ENCODE measurements around the gene SPATA3.

SPATA3 gene

DNA sequence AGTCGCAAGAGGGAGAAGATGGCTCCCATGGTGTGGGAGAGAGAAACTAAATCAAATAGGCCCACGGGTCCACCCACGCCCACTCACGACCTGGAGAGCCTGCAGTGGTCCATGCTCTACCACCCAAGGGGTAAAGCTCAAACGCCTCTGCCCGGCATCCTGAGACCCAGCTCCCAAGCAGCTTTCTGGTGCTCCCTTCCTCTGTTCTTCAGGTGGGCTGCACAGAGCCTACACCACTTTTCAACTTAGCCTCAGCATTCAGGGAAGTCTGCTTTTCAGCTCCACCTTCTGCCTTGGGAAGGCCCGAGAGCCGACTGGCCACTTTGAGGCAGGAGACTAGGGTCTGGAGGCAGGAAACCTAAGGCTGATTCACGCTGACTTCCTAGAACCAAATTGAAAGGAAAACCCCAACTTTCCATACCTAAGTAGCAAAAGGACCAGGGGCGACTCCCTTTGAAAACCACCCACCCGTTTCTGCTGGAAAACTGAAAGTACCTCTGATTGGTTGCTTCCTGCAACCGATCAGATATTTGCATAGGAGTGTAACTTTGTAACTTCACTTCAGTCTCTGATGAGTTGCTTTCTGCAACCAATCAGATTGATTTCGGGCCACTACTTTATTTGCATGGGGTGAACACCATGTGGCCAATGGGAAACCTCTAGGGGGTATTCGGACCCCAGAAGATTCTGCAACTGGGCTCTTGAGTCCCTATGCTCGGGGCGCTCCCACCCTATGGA, 26.8 kb upstream of the SPATA3 start:
- DNase-seq = no peak

DNA sequence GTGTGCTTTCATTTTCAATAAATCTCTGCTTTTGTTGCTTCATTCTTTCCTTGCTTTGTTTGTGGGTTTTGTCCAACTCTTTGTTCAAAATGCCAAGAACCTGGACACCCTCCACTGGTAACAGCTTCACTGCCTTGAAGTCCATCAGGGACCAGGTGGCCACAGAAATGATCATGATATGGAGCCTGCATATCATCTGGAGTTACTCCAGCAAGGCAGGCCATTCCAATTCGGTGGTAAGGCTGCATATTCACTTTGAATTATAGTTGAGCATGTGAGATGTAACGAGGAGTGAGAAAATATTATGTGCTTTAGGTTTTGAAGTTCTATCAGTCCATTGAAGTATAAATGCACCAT, 26.3 kb upstream of the SPATA3 start:
- DNase-seq = no peak

GRCh38 chr2:230972046-230972445, 23.9 kb upstream of the SPATA3 start:
- DNase-seq = no peak

GRCh38 chr2:230974096-230974913, 21.6 kb upstream of the SPATA3 start:
- DNase-seq = no peak

GRCh38 chr2:230975927-230976326, 20.0 kb upstream of the SPATA3 start:
- DNase-seq = no peak

DNA sequence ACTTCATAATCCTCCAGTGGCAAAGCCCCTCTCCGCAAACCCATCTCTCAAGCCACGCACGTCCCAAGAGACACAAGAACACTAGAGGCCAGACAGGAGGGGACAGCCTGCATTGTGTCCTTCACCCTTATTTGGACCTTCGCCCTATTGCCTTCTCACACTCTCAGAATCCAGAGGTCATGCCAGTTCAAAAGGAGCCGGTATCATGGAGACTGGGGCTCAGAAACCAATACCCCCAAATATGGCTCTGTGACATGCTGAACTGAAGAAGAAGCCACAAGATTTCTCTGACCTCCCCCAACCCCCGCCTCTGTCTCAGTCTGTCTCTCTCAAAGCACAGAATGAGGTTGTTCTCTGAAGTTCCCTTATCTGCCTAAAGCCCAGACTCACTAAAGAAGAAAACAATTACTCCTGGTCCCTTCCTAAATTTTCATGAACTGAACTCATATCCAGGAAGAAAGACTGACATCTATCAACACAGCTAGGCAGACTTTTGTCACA, 19.2 kb upstream of the SPATA3 start:
- DNase-seq = no peak

- DNase-seq = no peak
Observed at GRCh38 chr2:230980468-230980867, 15.5 kb upstream of the SPATA3 start.

GRCh38 chr2:230981704-230982103, 14.2 kb upstream of the SPATA3 start:
- DNase-seq = no peak

DNA sequence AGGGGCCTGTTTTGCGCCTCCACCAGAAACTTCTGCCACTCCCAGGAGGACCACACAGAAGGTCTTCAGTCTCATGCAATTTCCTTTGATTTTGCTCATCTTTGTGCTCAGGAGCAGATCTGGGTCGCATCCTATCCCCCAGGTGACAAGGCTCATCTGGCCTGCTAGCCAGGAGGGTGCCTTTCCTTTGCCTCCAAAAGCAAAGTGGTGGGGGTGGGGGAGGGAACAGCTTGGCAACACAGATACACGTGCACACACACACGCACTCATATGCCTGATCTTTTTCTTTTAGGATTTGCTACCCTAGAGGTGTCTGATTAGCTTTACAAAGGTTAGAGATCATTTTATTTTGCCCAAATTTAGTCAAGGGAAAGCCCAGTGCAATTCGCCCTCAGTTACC, 13.8 kb upstream of the SPATA3 start:
- DNase-seq = no peak

DNA sequence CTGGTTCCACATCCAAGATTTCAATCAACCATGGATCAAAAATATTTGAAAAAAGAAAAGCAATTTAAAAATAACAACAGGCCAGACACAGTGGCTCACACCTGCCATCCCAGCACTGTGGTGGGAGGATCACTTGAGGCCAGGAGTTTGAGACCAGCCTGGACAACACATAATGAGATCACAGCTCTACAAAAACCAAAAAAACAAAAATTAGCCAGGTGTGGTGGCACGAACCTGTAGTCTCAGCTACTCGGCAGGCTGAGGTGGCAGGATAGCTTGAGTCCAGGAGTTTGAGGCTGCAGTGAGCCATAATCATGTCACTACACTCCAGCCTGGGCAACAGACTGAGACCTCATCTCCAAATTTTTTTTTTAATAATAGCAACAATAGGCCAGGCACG, 13.4 kb upstream of the SPATA3 start:
- DNase-seq = no peak

DNA sequence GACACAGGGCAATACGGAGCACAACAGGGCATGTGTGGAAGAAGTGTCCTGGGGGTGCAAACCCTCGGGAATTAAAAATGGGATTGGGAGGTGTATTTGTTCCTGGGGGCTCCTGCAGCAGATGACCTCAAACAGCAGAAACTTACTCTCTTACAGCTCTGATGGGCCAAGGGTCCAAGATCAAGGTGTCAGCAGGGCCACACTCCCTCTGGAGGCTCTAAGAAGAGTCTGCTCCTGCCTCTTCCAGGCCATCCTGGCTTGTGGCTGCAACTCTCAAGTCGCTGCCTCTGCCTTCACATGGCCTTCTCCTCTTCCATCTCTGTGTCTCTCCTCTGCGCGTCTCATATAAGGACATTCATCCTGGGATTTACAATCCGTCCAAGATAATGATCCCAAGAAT, 12.4 kb upstream of the SPATA3 start:
- no peak for DNase-seq

DNA sequence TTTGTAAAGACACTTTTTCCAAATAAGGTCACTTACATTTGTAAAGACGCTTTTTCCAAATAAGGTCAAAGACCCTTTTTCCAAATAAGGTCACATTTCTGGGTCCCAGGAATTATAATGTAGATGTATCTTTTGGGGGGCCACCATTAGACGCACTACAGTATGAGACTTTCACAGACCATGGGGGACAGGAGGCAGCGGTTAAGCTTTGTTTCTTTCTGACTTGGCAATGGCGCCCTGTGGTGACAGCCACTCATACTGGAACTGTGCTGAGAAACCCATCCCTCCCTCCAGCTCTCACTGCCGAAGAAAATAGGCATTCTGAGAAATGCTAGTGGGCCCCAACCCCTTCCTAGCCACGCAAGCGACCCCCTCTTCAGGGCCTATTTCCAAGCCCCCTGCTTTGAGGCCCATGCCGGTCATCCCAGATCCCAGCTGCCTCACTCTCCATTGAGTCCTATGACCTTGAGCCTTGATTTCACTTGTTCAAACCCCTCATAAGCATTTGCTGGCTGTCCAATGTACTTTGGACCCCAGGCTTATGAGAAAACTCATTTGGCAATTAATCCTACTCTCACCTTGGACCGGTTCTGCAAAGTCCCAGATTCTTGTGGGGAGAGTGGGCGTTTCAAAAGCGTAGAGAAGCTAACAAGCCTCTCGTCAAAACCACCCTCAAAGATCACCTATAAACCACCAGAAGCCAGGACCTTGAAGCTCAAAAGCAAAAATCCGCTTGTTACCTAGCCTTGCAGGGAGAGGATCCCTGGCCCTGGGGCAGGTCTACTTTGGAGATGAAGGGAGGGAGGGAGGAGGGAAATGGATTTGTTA, 11.3 kb upstream of the SPATA3 start:
- no peak for DNase-seq

DNA sequence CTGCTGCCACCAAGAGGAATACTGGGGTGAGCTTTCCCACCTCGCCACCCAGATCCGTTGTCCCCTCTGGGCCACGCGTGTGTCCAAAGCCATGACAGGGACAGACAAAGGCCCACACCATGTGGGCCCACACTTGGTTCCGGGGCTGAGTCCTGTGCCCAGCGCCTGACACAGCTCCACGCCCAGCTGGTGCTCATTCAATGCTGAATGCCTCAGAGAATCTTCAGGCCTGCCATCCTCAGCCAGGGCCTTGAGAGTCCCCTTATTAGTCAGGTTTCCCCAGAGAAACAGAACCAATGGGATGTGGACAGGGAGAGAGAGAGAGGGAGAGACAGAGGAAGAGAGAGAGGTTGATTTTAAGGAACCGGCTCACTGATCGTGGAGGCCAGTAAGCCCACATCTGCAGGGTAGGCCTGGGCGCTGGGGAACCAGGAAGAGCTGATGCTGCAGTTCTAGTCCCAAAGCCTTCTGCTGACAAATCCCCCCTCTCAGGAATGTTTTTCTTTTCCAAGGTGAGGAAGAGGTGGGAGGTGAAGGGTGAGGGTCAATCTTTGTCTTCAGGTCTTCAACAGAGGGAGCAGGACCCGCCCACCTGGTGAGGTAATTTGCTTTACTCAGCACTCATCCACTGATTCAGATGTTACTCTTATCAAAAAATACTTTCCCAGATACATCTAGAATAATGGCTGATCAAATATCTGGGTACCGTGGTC, 10.2 kb upstream of the SPATA3 start:
- no peak for DNase-seq

DNA sequence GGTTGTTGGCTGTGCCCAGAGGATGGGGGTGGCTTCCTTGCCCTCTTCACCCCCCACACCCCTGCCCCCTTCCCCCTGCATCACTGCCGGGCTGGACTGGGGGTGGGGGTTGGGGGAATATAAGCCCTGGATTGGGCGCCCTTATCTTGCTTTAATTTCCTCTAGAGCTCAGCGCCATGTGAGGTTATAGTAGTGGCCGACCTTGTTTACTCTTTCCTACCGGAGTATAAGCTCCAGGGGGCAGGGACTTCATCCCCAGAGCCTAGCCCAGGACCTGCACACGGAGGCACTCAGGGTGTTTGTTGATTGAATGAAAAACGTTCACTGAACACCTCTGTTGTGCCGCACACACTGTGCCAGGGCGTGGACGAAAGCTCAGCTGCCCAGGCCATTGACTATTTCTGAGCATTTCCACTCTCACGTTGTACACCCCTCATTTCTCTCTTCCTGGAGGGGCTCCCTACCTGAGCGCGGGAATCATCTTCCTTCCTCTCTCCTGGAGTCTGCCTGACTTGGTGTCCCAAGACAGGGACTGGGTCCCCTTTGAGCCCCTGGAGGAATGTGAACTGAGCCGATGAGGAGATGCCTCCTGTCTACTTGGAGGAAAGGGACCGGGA, 9.3 kb upstream of the SPATA3 start:
- DNase-seq = no peak

- DNase-seq = peak; percentile 4
Observed at GRCh38 chr2:230987137-230988020, 8.5 kb upstream of the SPATA3 start.

DNA sequence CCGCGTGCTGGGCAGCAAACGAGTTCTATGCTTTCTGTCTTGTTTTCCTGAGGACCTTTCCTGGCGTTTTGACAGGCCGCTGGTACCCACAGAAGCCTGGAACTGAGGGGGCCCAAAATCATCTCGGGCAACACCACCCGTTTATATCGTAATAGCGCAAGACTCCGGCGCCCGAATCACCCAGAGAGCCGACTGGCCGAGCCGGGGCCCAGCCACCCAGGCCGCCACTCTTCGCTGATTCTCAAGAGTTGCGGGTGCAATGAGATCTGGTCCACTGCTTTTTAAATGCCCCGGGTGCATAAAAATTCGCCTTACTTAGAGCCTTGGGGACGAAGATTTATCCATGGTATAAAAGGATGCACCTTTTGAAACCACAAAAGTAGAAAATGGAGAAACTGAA, 6.2 kb upstream of the SPATA3 start:
- DNase-seq = no peak

DNA sequence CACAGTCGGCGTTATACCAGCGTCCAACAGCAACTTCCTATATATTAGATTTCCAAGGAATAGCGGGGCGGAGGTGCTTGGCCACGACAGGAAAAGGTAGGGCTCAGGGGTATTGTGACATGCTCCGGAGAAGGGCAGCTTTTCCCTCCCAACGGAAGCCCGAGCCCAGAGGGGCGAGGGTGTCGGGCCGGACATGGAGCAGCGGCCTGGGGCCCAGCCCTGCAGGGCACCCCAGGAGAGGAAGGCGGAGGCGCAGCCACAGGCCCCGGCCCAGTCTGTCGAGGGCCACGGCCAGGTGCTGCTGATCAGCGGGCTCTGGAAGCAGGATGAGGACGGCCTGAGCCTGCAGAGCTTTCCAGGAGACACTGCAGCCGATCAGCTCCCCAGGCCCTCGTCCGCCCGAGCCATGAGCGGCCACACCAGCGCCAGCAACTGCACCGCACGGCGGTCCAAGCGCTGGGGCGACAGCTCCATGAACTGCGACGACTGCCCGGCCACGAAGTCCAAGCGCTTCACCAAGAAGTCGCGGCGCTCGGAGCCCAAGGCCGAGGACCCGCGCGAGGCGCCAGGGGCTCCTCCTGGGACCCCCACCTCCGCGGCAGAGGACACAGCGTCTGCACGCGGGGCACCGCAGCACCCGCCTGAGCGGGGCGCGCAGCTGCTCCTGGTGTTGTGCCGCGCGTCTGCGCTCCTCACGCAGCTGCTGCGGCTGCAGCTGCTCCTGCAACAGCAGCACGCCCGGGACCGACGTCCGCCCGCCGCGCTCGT, 5.6 kb upstream of the SPATA3 start:
- DNase-seq = no peak

DNA sequence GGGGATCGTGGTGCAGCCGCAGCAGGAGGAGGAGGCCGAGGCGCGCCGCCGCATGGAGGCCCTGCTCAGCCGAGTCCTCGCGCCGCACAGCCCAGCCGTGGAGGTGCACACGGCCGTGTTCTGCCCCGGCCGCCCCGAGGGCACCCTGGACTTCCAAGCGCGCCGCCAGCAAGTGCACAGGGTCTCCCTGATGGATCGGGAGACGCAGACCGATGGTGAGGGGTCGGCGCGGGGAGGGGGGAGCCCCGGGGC, 5.1 kb upstream of the SPATA3 start:
- no peak for DNase-seq

DNA sequence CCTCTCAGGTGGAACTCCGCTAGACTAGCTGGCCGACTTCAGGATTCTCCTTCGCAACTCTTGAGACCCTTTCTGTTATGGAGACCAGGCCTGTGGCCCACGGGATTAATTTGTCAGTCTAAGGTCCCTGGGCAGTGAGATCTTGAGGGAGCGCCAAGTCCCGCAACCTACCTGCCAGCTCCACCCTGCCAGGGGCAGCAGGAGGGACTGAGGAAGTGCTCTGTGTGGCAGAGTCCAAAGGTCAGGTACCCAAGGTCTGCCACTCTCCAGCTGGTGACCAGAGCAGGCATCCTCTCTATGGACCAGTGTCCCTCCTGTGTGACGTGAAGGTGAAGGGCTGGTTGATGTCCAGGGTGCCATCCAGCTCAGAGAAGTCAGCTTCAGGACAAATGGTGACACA, 4.3 kb upstream of the SPATA3 start:
- no peak for DNase-seq

- DNase-seq = no peak
Observed at GRCh38 chr2:230996661-230997060, 740 bp downstream of the SPATA3 start.

DNA sequence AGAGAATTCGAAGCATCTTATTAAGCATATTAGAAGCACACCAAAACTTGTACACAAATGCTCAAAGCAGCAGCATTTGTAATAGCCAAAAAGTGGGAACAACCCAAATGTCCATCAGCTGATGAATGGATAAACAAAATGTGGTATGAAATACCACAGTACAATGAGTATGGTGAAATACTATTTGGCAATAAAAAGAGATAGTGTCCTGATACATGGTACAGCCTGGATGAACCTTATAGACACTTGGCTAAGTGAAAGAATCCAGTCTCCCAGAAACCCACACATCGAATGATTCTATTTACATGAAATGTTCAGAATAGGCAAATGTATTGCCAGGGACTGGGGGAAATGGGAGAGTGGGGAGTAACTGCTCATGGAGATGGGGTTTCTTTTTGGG, 3.0 kb downstream of the SPATA3 start:
- DNase-seq = no peak

Measured in NCI-H2029 treated with DMSO at 0.1 percent for 48 hours (cell line).